AG10803 (cell line): Measurements from ENCODE around the gene KRTAP10-8.
"Not testable (repeated sequence)": the region's sequence is repeated elsewhere in the genome, so short reads cannot be mapped to it uniquely, and the experiment has no call there.

Experiments
- DNase-seq: peaks from one replicate; pipeline ENCODE4 v3.0.0; 2010; ENCODE audit warnings: low read depth
- H3K4me3 ChIP-seq: 2 replicates; pipeline ENCODE4 v1.5.1; 2011; ENCODE audit warnings: mild to moderate bottlenecking, low read length, control low read depth
- TF ChIP-seq, protein P1 (sequence below): conservative IDR thresholded peaks from 2 replicates; pipeline ENCODE4 v1.5.1; 2011; ENCODE audit warnings: mild to moderate bottlenecking, low read length, control low read depth, inconsistent platforms

The KRTAP10-8 gene

DNA sequence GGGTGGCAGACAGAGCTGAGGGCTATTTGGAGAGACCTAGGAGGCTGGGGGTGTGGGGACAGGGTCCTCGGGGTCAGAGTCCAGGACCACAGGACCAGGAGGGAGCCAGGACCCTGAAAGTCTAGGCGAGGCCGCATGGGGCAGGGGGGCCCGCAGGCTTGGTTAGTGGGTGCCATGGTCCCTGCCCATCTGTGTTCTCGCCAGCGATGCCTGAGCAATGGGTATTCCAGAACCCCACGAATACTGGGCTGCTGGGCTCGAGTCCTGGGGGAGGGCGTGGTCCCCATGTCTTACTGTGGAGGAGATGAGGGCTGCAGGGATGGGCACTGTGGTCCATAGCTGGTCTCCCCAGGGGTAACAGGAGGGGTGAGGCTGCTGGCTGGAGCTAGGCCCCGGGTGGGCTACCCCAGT, 21.6 kb upstream of the KRTAP10-8 start:
- H3K4me3 ChIP-seq: no peak overlapping the region
- TF ChIP-seq, protein P1, sequence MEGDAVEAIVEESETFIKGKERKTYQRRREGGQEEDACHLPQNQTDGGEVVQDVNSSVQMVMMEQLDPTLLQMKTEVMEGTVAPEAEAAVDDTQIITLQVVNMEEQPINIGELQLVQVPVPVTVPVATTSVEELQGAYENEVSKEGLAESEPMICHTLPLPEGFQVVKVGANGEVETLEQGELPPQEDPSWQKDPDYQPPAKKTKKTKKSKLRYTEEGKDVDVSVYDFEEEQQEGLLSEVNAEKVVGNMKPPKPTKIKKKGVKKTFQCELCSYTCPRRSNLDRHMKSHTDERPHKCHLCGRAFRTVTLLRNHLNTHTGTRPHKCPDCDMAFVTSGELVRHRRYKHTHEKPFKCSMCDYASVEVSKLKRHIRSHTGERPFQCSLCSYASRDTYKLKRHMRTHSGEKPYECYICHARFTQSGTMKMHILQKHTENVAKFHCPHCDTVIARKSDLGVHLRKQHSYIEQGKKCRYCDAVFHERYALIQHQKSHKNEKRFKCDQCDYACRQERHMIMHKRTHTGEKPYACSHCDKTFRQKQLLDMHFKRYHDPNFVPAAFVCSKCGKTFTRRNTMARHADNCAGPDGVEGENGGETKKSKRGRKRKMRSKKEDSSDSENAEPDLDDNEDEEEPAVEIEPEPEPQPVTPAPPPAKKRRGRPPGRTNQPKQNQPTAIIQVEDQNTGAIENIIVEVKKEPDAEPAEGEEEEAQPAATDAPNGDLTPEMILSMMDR: no peak
- no peak for DNase-seq

DNA sequence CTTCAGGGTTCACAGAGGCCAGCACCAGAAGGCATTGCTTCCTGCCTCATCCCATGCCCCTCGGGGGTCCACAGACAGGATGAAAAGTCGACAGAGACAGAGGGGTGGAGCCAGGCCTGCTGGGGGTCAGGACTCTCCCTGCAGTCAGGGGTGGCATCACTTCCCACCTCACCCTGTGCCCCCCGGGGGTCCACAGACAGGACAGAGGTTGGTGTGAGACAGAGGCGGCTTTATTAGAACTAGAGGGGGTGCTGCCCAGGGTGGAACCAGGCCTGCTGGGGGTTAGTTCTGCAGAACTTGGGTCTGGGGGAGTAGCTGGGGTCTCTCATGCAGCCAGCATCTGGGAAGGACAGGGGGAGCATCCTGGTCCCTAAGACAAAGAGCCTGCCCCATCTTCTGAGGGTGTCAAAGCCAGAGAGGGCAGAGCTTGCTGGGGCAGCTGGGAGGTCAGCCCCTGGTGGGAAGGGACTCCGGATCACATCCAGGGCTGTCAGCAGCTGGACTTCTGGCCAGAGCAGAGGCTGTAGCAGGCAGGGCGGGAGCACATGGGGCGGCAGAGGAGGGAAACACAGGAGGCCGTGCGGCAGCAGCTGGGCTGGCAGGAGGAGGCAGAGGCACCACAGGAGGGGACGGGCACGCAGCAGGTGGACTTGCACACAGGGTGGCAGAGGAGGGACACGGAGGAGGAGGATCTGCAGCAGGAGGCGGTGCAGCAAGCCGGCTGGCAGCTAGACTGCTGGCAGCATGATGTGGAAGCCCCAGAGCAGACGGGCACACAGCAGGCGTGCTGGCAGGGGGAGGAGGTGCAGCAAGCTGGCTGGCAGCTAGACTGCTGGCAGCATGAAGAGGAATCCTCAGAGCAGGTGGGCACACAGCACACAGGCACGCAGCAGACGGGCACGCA, 20.7 kb upstream of the KRTAP10-8 start:
- not testable (repeated sequence) for H3K4me3 ChIP-seq, DNase-seq

DNA sequence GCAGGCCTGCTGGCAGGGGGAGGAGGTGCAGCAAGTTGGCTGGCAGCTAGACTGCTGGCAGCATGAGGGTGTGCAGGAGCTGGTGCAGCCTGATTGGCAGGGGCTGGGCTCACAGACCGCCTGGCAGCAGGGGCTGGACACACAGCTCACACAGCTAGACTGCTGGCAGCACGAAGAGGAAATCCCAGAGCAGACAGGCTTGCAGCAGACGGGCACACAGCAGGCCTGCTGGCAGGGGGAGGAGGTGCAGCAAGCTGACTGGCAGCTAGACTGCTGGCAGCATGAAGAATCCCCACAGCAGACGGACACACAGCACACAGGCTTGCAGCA, 20.1 kb upstream of the KRTAP10-8 start:
- DNase-seq, H3K4me3 ChIP-seq: not testable (repeated sequence)

DNA sequence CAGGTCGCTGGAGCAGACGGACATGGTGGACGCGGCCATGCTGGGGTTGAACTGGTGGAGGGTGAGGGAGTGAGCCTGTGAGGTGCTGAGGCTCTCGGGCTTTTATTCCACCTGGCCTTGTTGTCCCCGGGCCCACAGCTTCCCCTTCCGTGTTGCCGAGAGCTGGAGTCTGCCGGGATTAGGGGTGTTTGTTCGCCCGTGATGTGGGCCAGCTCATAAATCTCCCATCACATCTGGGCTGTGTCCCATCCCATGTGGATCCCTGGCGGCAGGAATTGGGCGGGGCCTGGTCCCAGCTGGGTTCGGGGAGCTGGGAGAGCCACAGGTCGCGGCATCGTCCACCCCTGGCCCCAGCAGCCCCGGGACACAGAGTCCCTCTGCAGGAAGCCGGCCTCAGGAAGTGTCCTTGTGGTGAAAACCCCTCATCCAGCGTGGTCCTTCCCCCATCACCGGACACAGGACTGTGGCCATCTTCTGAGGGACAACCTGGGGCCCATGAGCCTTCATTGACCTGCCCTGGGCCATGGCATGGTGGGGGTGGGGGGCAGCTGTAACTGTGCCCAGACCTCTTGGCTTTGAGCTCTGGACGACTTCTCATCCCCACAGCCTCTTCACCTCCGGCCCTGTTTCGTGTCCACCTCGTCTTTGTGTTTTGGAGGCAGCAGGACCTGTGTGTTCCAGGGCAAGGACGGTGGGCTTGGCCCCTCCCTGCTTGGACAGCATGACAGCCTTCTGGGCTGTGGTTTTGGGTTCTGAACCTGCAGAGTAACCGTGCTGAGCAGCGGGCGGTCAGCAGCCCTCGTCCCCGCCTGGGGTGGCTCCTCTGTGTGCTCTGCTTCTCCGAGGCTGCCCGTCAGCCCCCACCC, 19.2 kb upstream of the KRTAP10-8 start, which contains the start of gene KRTAP10-6:
TSS of gene KRTAP10-6 (minus strand) at position 60 of the 866 bp plus-strand sequence. CDS start at position 39, 21 bp downstream.
- TF ChIP-seq, protein P1: no peak
- DNase-seq: no peak
- H3K4me3 ChIP-seq: no peak within 1 kb of the TSS

DNA sequence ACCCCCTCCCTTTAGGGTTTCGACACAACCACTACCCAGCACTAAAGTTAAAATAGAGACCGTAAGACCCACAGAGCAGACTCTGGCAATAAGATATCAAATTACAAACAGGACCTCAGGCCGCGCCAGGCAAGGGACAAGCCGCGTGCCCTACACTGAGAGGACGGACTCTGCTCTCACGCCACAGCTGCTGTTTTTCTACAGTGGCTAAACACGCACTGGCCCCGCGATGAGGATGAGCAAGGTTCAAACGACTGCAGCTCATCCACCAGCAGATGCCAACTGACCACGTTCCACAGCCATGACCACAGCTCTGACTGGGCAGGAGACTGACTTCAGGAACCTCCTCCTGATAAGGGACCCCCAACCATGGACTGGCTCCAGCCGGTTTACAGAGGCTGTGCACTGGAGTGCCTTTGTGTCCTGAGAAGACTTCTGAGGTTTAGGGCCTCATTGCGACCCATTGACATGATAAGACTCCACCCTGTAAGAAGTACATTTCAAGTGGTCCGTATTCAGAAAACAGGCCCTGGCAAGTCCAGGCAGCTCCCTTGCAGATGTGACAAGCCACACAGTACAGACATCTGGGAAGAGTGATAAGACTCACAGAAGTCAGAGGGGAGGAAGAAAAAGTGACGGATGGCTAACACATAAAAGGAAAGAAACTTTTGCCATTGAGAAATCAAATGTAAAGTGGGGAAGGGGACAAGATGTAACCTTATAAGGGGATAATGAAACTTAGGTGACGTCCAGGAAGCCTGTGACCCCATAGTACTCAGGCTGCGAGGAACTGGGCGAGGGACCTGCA, 18.1 kb upstream of the KRTAP10-8 start:
- H3K4me3 ChIP-seq: no peak overlapping the region
- DNase-seq: peak; percentile 4
- TF ChIP-seq, protein P1: no peak

DNA sequence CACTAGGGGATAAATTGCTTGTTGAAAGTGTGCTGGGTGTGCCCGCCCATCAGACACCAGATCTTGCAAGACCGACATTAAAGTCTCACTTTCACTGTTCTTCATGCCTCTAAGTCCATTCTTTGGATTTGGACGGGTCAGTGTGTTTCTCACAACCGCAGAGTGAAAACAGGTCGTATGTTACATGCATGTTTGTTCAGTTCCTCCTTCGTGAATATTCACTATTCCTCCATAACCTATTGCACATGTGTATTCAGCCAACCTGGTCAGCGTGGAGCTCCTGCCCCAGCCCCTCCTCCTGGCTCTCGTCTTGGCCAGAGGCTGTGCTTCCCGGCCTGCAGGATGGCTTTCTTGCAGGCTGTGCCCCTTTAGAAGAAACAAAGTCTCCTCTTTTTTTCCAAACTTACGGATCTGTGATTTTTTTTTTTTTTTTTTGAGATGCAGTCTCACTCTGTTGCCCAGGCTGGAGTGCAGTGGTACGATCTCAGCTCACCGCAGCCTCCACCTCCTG, 17.4 kb upstream of the KRTAP10-8 start:
- TF ChIP-seq, protein P1: no peak
- no peak overlapping the region for H3K4me3 ChIP-seq
- no peak for DNase-seq

DNA sequence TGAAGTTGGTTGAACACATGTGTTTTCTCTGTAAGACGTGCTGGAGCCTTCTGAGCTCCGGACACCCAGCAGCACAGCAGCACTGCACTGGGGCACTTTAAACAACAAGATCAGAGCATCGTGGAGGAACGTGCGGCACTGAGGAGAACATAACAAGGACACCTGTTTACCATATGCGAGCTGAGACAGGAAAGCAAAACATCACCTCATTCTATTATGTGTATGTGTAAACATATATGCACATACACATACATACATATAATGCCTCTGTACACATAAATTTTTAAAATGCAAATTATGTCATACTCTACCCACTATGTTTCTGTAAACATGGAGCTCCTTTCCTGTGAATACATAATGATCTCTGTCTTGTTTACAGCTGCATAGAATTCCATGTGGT, 16.4 kb upstream of the KRTAP10-8 start:
- no peak for DNase-seq
- H3K4me3 ChIP-seq: no peak overlapping the region
- TF ChIP-seq, protein P1: no peak
